ENCODE measurements around the gene PSG4.
"Not testable (repeated sequence)": the region's sequence is repeated elsewhere in the genome, so short reads cannot be mapped to it uniquely, and the experiment has no call there.

The PSG4 gene

GRCh38 chr19:43205471-43206105 is at the start of gene PSG4:
Gene PSG4 (minus strand): TSS chr19:43205638. CDS start chr19:43205536, 102 bp downstream.
- DNase-seq = not testable (repeated sequence)

- not testable (repeated sequence) for DNase-seq
Observed at GRCh38 chr19:43251428-43251827, 46.0 kb upstream of the PSG4 start.

GRCh38 chr19:43250296-43250695 is 44.9 kb upstream of the PSG4 start:
- DNase-seq = not testable (repeated sequence)

- not testable (repeated sequence) for DNase-seq
Observed at GRCh38 chr19:43248635-43249002, 43.2 kb upstream of the PSG4 start.

GRCh38 chr19:43247243-43247880 is 41.9 kb upstream of the PSG4 start:
- not testable (repeated sequence) for DNase-seq

- not testable (repeated sequence) for DNase-seq
Observed at GRCh38 chr19:43245848-43246247, 40.4 kb upstream of the PSG4 start.

- DNase-seq = not testable (repeated sequence)
Observed at GRCh38 chr19:43242211-43242610, 36.8 kb upstream of the PSG4 start.

- not testable (repeated sequence) for DNase-seq
Observed at GRCh38 chr19:43238213-43238612, 32.8 kb upstream of the PSG4 start.

- not testable (repeated sequence) for DNase-seq
Observed at GRCh38 chr19:43235686-43236085, 30.2 kb upstream of the PSG4 start.

- DNase-seq = no peak
Observed at GRCh38 chr19:43229315-43229714, 23.9 kb upstream of the PSG4 start.

GRCh38 chr19:43228730-43229129 is 23.3 kb upstream of the PSG4 start:
- not testable (repeated sequence) for DNase-seq

- not testable (repeated sequence) for DNase-seq
Observed at GRCh38 chr19:43226986-43227385, 21.5 kb upstream of the PSG4 start.

- DNase-seq = no peak
Observed at GRCh38 chr19:43224855-43225253, 19.4 kb upstream of the PSG4 start.

- not testable (repeated sequence) for DNase-seq
Observed at GRCh38 chr19:43224201-43224854, 18.9 kb upstream of the PSG4 start.

GRCh38 chr19:43221891-43222290 is 16.5 kb upstream of the PSG4 start:
- not testable (repeated sequence) for DNase-seq

- DNase-seq = not testable (repeated sequence)
Observed at GRCh38 chr19:43219136-43219535, 13.7 kb upstream of the PSG4 start.

GRCh38 chr19:43215881-43216280 is 10.4 kb upstream of the PSG4 start:
- not testable (repeated sequence) for DNase-seq

GRCh38 chr19:43207991-43208390 is 2.6 kb upstream of the PSG4 start:
- no peak for DNase-seq

- peak; percentile 27 for DNase-seq
Observed at GRCh38 chr19:43207174-43207573, 1.7 kb upstream of the PSG4 start.

GRCh38 chr19:43203611-43204010 is 1.8 kb downstream of the PSG4 start:
- not testable (repeated sequence) for DNase-seq

- DNase-seq = not testable (repeated sequence)
Observed at GRCh38 chr19:43201891-43202290, 3.5 kb downstream of the PSG4 start.

- DNase-seq = not testable (repeated sequence)
Observed at GRCh38 chr19:43201337-43201801, 4.1 kb downstream of the PSG4 start.

GRCh38 chr19:43198686-43199419 is 6.6 kb downstream of the PSG4 start:
- DNase-seq = not testable (repeated sequence)

Data from activated naive CD4-positive, alpha-beta T cell treated with anti-CD3 and anti-CD28 coated beads, Interleukin-2, amount 50 U/mL, for 16 hours (primary cell).